ENCODE measurements around the gene CTNNBIP1. TPM values are rescaled to one million over a fixed set of nuclear protein-coding genes. Genes with fewer than 3 reads are reported as not detected.

Gene CTNNBIP1
- total and polyA plus RNA-seq, 2 of the 8 experiments (the other 6 are each of a cell fraction or from before 2014, with no cell fraction given): 40.9 to 46.6 TPM

DNA sequence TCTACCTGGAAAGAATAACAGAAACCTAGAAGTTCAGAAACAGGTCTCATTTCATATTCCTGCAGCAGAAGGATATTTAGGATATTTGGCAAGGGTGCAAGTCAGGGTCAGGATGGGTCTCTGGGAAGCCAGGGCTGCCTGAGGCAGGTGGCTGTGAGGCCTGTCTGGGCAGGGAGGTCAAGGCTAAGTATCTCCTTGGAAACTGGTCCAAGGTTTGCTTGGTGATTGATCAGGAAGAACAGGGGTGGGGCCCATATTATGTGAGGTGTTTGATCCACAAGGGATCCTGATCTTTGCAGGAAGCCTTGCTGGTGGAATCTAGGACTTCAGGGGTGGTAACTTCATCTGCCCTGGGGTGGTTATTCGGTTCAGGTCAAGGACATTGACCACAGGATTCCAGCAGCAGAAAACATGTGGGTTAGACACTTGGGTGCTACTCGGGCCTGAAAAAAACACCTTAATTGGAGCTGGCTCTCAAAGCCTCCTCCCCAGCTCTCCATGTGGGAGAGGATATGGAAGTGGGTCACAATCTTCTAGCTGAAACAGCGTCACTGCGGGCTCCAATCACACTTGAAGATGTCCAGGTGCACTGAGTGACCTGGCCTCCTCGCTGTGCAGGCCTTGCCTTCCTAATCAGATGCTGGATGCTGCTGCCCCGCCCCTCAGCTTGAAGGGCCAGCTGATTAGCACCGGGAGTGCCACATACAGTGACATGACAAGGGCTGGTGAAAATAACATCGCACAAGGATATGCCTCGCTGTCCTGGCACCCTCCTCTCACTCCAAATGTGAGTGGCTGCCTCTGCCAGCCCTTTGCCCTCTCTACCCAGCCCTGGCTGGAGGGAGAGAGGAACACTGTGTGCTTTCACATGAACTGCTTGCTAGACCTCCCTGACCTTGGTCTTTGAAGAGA, 8.7 kb downstream of the CTNNBIP1 start:
- ChIA-PET POLR2A (ENCODE audit: partially characterized antibody) (interaction anchor here (1.4 to 3.1 kb wide), 2 partner anchors 9 to 12 kb away, joined by 5 to 19 read pairs; partner anchors contain the start of gene CTNNBIP1), CTCF (ENCODE audit: partially characterized antibody) (interaction anchor here (0.7 to 1.9 kb wide), 7 partner anchors 9 to 41 kb away, joined by 3 to 10 read pairs (median 3); partner anchors contain the start of genes CTNNBIP1, LZIC and NMNAT1)
- Histone ChIP-seq H3K14ac (ENCODE audit: insufficient read length) (no peak overlapping the region), H4K91ac (replicated peaks; ENCODE audit: insufficient read length, low read length) (no peak overlapping the region), H2BK5ac (ENCODE audit: low read depth, low read length) (no peak overlapping the region), H3K9me3 (ENCODE audit: insufficient read depth in 2 of 2, low read depth in 1 of 2, low read length in 1 of 2) (no peaks in the 10 kb centered on the region), H3K56ac (replicated peaks; ENCODE audit: insufficient read length, low read depth, low read length) (no peak overlapping the region), H3K4me2 (ENCODE audit: insufficient read depth in 1 of 2, low read depth in 2 of 2, low read length in 2 of 2) (no peak overlapping the region), H2BK20ac (ENCODE audit: low read length) (no peak overlapping the region), H2BK12ac (ENCODE audit: low read depth, low read length) (peak overlapping the region; percentile 60; the same call in 1 of the 2 replicates), H3K36me3 (ENCODE audit: control insufficient read depth in 2 of 4, insufficient read depth in 4 of 4, low read length in 3 of 4) (no peaks in the 10 kb centered on the region), H3K27me3 (replicated peaks in 1 of 4; ENCODE audit: control insufficient read depth in 3 of 4, extremely low read depth in 1 of 4, insufficient read depth in 3 of 4, low read length in 3 of 4) (no peaks in the 10 kb centered on the region), H3K27ac (ENCODE audit: low read depth, low read length) (no peak overlapping the region), H3K18ac (ENCODE audit: extremely low read depth, low read length) (no peak overlapping the region), H3K4me3 (ENCODE audit: extremely low read depth in 1 of 4, insufficient read depth in 2 of 4, low read depth in 3 of 4, low read length in 4 of 4) (no peak overlapping the region), H4K20me1 (replicated peaks in 1 of 2; ENCODE audit: control insufficient read depth in 1 of 2, insufficient read depth in 2 of 2, low read length in 2 of 2) (peaks cover 0 to 5% of the 10 kb centered on the region in 2 experiments), H3K79me2 (ENCODE audit: control insufficient read depth in 1 of 2, insufficient read depth in 2 of 2, low read length in 2 of 2) (peaks cover 0 to 20% of the 10 kb centered on the region in 2 experiments; a peak in 1 of 4 replicates), H3K23ac (ENCODE audit: insufficient read length) (no peak overlapping the region), H3K4me1 (replicated peaks in 1 of 4; ENCODE audit: control insufficient read depth in 3 of 4, insufficient read depth in 4 of 4, low read length in 3 of 4) (no peaks in the 10 kb centered on the region; a peak in 1 of 7 replicates), H2AFZ (ENCODE audit: low read length) (no peak overlapping the region), H3K9ac (replicated peaks in 1 of 4; ENCODE audit: extremely low read depth in 1 of 4, low read depth in 3 of 4, low read length in 3 of 4) (no peak overlapping the region), H4K8ac (ENCODE audit: extremely low read depth, insufficient read depth, low read length) (no peak overlapping the region), H3K4ac (replicated peaks; ENCODE audit: insufficient read length, low read depth, low read length) (no peak overlapping the region), H4K5ac (ENCODE audit: insufficient read length, low read depth, low read length) (no peak overlapping the region), H2BK15ac (ENCODE audit: low read length) (no peak overlapping the region), H2BK120ac (replicated peaks; ENCODE audit: low read depth, low read length) (no peak overlapping the region), H2AK5ac (ENCODE audit: low read depth, low read length) (0 out of 2 replicates have a peak overlapping the region, but pooled peaks have one; percentile 24), H3K23me2 (ENCODE audit: low read depth, low read length) (no peaks in the 10 kb centered on the region), H3K79me1 (ENCODE audit: low read depth, low read length) (peaks cover 3% of the 10 kb centered on the region; the same call in 1 of the 2 replicates)
- DNase-seq (ENCODE audit: low read depth in 1 of 2, low spot score in 2 of 2) (no peak), FAIRE-seq (no peak)
- WGBS, 2 experiments (ENCODE audit: extremely low coverage in 1 of 2, insufficient coverage in 1 of 2, insufficient read length in 1 of 2, insufficient replicate concordance in 2 of 2, low coverage in 1 of 2, low lambda C conversion rate in 2 of 2, missing lambda C conversion rate in 1 of 2): 95% methylated on average over 9 of the region's 9 CpGs; no CpG with 5 or more reads in 1 of the 2 experiments
- TF ChIP-seq, protein P1, sequence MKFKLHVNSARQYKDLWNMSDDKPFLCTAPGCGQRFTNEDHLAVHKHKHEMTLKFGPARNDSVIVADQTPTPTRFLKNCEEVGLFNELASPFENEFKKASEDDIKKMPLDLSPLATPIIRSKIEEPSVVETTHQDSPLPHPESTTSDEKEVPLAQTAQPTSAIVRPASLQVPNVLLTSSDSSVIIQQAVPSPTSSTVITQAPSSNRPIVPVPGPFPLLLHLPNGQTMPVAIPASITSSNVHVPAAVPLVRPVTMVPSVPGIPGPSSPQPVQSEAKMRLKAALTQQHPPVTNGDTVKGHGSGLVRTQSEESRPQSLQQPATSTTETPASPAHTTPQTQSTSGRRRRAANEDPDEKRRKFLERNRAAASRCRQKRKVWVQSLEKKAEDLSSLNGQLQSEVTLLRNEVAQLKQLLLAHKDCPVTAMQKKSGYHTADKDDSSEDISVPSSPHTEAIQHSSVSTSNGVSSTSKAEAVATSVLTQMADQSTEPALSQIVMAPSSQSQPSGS (IDR thresholded peaks at IDR 0.05; ENCODE audit: low read length): no peak
- no peak for TF ChIP-seq CEBPB (IDR thresholded peaks at IDR 0.05; ENCODE audit: low read depth, low read length)
- TF ChIP-seq CREB1 (IDR thresholded peaks at IDR 0.05): no peak
- TF ChIP-seq SIRT6 (IDR thresholded peaks at IDR 0.05; ENCODE audit: low read length): no peak
- no peak for TF ChIP-seq SIN3A (conservative IDR thresholded peaks at IDR 0.05 in 1 of 2, IDR thresholded peaks at IDR 0.05 in 1 of 2; ENCODE audit: low read depth in 1 of 2, low read length in 2 of 2)
- TF ChIP-seq HDAC6 (IDR thresholded peaks at IDR 0.05; ENCODE audit: low read depth, low read length): no peak
- no peak for TF ChIP-seq RNF2 (IDR thresholded peaks at IDR 0.05; ENCODE audit: borderline replicate concordance, low read depth, low read length, missing control alignments, poor library complexity, severe bottlenecking)
